ENCODE data around the gene CARD14. TPM values are rescaled to one million over a fixed set of nuclear protein-coding genes. Genes with fewer than 3 reads are reported as not detected.

The CARD14 gene
- total and polyA plus RNA-seq, 2 experiments from 2014 or later: 0.08 to 0.52 TPM

DNA sequence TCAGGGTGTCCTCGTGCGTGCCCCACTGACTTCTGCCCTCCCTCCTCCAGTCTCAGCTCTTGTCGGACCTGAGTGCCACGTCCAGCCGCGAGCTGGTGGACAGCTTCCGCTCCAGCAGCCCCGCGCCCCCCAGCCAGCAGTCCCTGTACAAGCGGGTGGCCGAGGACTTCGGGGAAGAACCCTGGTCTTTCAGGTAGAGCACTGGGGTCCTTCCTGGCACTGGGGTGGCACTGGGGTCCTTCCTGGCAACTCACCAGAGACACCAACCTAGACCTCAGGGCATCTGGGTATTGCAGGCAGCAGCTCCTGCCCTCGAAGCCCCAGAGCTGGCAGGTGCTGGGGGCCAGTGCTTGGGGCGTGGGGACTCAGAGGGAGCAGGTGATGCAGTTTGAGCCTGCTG lies 25.3 kb downstream of the CARD14 start:
- Histone ChIP-seq H3K27ac (ENCODE audit: low read depth) (no peak overlapping the region), H3K27me3 (ENCODE audit: insufficient read depth) (no peaks in the 10 kb centered on the region), H3K4me2 (no peak overlapping the region), H3K4me3 (no peak overlapping the region), H3F3A (replicated peaks; ENCODE audit: low read depth) (0 out of 2 replicates have a peak, but pooled peaks cover 3% of the 10 kb centered on the region), H3K9me2 (ENCODE audit: insufficient read depth) (no peaks in the 10 kb centered on the region), H4K20me1 (replicated peaks; ENCODE audit: insufficient read depth) (no peaks in the 10 kb centered on the region), H3K79me2 (replicated peaks; ENCODE audit: insufficient read depth) (no peaks in the 10 kb centered on the region), H2AFZ (no peak overlapping the region), H3K4me1 (ENCODE audit: insufficient read depth) (no peaks in the 10 kb centered on the region), H3K36me3 (ENCODE audit: insufficient read depth) (no peaks in the 10 kb centered on the region)
- peaks cover 17% of the 10 kb centered on the region for H3K27me3 Mint-ChIP-seq (ENCODE audit: insufficient read depth, low read depth, poor library complexity)
- H3K27ac Mint-ChIP-seq: no peak overlapping the region
- ATAC-seq: no peak
- no peak for TF ChIP-seq EZH2 (IDR thresholded peaks at IDR 0.05; ENCODE audit: low read depth, unreplicated experiment)
- TF ChIP-seq, protein P1, sequence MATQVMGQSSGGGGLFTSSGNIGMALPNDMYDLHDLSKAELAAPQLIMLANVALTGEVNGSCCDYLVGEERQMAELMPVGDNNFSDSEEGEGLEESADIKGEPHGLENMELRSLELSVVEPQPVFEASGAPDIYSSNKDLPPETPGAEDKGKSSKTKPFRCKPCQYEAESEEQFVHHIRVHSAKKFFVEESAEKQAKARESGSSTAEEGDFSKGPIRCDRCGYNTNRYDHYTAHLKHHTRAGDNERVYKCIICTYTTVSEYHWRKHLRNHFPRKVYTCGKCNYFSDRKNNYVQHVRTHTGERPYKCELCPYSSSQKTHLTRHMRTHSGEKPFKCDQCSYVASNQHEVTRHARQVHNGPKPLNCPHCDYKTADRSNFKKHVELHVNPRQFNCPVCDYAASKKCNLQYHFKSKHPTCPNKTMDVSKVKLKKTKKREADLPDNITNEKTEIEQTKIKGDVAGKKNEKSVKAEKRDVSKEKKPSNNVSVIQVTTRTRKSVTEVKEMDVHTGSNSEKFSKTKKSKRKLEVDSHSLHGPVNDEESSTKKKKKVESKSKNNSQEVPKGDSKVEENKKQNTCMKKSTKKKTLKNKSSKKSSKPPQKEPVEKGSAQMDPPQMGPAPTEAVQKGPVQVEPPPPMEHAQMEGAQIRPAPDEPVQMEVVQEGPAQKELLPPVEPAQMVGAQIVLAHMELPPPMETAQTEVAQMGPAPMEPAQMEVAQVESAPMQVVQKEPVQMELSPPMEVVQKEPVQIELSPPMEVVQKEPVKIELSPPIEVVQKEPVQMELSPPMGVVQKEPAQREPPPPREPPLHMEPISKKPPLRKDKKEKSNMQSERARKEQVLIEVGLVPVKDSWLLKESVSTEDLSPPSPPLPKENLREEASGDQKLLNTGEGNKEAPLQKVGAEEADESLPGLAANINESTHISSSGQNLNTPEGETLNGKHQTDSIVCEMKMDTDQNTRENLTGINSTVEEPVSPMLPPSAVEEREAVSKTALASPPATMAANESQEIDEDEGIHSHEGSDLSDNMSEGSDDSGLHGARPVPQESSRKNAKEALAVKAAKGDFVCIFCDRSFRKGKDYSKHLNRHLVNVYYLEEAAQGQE (IDR thresholded peaks at IDR 0.05; ENCODE audit: unreplicated experiment): no peak
- TF ChIP-seq JUNB (IDR thresholded peaks at IDR 0.05; ENCODE audit: unreplicated experiment): no peak
- TF ChIP-seq STAT1 (IDR thresholded peaks at IDR 0.05; ENCODE audit: unreplicated experiment): no peak
- TF ChIP-seq, protein P2, sequence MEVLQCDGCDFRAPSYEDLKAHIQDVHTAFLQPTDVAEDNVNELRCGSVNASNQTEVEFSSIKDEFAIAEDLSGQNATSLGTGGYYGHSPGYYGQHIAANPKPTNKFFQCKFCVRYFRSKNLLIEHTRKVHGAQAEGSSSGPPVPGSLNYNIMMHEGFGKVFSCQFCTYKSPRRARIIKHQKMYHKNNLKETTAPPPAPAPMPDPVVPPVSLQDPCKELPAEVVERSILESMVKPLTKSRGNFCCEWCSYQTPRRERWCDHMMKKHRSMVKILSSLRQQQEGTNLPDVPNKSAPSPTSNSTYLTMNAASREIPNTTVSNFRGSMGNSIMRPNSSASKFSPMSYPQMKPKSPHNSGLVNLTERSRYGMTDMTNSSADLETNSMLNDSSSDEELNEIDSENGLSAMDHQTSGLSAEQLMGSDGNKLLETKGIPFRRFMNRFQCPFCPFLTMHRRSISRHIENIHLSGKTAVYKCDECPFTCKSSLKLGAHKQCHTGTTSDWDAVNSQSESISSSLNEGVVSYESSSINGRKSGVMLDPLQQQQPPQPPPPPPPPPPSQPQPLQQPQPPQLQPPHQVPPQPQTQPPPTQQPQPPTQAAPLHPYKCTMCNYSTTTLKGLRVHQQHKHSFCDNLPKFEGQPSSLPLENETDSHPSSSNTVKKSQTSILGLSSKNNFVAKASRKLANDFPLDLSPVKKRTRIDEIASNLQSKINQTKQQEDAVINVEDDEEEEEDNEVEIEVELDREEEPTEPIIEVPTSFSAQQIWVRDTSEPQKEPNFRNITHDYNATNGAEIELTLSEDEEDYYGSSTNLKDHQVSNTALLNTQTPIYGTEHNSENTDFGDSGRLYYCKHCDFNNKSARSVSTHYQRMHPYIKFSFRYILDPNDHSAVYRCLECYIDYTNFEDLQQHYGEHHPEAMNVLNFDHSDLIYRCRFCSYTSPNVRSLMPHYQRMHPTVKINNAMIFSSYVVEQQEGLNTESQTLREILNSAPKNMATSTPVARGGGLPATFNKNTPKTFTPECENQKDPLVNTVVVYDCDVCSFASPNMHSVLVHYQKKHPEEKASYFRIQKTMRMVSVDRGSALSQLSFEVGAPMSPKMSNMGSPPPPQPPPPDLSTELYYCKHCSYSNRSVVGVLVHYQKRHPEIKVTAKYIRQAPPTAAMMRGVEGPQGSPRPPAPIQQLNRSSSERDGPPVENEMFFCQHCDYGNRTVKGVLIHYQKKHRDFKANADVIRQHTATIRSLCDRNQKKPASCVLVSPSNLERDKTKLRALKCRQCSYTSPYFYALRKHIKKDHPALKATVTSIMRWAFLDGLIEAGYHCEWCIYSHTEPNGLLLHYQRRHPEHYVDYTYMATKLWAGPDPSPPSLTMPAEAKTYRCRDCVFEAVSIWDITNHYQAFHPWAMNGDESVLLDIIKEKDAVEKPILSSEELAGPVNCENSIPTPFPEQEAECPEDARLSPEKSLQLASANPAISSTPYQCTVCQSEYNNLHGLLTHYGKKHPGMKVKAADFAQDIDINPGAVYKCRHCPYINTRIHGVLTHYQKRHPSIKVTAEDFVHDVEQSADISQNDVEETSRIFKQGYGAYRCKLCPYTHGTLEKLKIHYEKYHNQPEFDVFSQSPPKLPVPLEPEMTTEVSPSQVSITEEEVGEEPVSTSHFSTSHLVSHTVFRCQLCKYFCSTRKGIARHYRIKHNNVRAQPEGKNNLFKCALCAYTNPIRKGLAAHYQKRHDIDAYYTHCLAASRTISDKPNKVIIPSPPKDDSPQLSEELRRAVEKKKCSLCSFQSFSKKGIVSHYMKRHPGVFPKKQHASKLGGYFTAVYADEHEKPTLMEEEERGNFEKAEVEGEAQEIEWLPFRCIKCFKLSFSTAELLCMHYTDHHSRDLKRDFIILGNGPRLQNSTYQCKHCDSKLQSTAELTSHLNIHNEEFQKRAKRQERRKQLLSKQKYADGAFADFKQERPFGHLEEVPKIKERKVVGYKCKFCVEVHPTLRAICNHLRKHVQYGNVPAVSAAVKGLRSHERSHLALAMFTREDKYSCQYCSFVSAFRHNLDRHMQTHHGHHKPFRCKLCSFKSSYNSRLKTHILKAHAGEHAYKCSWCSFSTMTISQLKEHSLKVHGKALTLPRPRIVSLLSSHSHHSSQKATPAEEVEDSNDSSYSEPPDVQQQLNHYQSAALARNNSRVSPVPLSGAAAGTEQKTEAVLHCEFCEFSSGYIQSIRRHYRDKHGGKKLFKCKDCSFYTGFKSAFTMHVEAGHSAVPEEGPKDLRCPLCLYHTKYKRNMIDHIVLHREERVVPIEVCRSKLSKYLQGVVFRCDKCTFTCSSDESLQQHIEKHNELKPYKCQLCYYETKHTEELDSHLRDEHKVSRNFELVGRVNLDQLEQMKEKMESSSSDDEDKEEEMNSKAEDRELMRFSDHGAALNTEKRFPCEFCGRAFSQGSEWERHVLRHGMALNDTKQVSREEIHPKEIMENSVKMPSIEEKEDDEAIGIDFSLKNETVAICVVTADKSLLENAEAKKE (CRISPR knock-in tag; IDR thresholded peaks at IDR 0.05): no peak
- TF ChIP-seq NANOG (IDR thresholded peaks at IDR 0.05; ENCODE audit: borderline replicate concordance): no peak
- no peak for TF ChIP-seq ZNF331 (CRISPR knock-in tag; IDR thresholded peaks at IDR 0.05; ENCODE audit: low read depth)
- TF ChIP-seq, protein P3, sequence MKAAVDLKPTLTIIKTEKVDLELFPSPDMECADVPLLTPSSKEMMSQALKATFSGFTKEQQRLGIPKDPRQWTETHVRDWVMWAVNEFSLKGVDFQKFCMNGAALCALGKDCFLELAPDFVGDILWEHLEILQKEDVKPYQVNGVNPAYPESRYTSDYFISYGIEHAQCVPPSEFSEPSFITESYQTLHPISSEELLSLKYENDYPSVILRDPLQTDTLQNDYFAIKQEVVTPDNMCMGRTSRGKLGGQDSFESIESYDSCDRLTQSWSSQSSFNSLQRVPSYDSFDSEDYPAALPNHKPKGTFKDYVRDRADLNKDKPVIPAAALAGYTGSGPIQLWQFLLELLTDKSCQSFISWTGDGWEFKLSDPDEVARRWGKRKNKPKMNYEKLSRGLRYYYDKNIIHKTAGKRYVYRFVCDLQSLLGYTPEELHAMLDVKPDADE (IDR thresholded peaks at IDR 0.05): no peak
- TF ChIP-seq POLR2AphosphoS5 (IDR thresholded peaks at IDR 0.05; ENCODE audit: low read depth): no peak
- no peak for TF ChIP-seq ZNF114 (CRISPR knock-in tag; IDR thresholded peaks at IDR 0.05)
- TF ChIP-seq, protein P4, sequence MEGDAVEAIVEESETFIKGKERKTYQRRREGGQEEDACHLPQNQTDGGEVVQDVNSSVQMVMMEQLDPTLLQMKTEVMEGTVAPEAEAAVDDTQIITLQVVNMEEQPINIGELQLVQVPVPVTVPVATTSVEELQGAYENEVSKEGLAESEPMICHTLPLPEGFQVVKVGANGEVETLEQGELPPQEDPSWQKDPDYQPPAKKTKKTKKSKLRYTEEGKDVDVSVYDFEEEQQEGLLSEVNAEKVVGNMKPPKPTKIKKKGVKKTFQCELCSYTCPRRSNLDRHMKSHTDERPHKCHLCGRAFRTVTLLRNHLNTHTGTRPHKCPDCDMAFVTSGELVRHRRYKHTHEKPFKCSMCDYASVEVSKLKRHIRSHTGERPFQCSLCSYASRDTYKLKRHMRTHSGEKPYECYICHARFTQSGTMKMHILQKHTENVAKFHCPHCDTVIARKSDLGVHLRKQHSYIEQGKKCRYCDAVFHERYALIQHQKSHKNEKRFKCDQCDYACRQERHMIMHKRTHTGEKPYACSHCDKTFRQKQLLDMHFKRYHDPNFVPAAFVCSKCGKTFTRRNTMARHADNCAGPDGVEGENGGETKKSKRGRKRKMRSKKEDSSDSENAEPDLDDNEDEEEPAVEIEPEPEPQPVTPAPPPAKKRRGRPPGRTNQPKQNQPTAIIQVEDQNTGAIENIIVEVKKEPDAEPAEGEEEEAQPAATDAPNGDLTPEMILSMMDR (conservative IDR thresholded peaks at IDR 0.05; ENCODE audit: low read depth in 2 of 2): no peak
- TF ChIP-seq CREB1 (CRISPR knock-in tag; IDR thresholded peaks at IDR 0.05; ENCODE audit: low read depth): no peak
- TF ChIP-seq EZH2phosphoT487 (IDR thresholded peaks at IDR 0.05; ENCODE audit: unreplicated experiment): no peak
- no peak overlapping the region for H3K4me3 Mint-ChIP-seq
- H3K9me3 Mint-ChIP-seq: no peaks in the 10 kb centered on the region; the same call in 2 of the 3 replicates
- no peaks in the 10 kb centered on the region; the same call in 2 of the 3 replicates for H3K36me3 Mint-ChIP-seq (ENCODE audit: low read depth)
- DNase-seq (ENCODE audit: low spot score): no peak
- H3K4me1 Mint-ChIP-seq: peaks cover 10% of the 10 kb centered on the region
